GM19043 (cell line): Measurements from ENCODE around the gene FMR1.
A peak's percentile ranks its signal among the peaks of the same experiment; 100 is the strongest.

Experiments used
- ATAC-seq: cut with Tn5 transposase; IDR thresholded peaks from one replicate; pipeline ENCODE4 v1.9.1; 2021; ENCODE audit warnings: low read depth; ENCODE audit not compliant: unreplicated experiment

The FMR1 gene

DNA sequence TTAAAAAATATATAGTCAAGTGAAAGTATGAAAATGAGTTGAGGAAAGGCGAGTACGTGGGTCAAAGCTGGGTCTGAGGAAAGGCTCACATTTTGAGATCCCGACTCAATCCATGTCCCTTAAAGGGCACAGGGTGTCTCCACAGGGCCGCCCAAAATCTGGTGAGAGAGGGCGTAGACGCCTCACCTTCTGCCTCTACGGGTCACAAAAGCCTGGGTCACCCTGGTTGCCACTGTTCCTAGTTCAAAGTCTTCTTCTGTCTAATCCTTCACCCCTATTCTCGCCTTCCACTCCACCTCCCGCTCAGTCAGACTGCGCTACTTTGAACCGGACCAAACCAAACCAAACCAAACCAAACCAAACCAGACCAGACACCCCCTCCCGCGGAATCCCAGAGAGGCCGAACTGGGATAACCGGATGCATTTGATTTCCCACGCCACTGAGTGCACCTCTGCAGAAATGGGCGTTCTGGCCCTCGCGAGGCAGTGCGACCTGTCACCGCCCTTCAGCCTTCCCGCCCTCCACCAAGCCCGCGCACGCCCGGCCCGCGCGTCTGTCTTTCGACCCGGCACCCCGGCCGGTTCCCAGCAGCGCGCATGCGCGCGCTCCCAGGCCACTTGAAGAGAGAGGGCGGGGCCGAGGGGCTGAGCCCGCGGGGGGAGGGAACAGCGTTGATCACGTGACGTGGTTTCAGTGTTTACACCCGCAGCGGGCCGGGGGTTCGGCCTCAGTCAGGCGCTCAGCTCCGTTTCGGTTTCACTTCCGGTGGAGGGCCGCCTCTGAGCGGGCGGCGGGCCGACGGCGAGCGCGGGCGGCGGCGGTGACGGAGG is at the start of gene FMR1:
FMR1 (plus strand) TSS at position 728 of the 831 bp plus-strand sequence. CDS start 261 bp downstream, outside the sequence.
- ATAC-seq: peak; percentile 77

DNA sequence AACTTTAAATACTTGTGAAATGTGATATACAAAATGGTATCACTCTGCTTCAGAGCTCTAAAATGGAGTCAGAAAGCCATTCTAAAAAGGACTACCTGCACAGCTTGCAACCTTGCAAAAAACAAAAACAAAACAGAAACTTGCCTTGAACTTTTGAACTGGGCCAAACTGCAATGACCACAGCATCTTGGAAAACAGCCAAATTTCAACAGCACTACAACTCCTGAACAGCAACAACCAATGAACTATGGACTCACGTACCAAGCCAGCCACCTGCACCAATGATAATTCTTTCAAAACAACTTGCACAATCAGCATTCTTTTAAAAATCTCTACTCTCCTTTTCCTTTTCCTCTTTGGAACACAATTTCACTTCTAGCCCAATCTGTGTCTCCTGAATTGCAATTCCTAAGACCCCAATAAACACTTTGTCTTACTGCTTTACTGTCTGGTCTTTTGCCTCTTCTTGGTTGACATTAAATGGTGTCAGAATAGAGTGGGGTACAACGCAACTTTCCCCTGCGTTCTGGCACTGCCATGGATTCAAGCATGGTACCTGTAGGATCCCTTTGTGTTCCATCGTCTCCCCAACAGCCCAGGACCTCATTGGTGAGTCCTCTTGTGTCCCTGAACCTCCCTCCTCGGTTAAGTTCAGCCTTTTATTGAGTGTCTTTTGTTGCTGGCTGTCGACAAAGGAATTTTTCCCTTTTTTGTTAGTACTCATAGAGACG is 35.7 kb upstream of the FMR1 start:
- ATAC-seq: peak; percentile 91

- no peak for ATAC-seq
Observed at GRCh38 chrX:147876849-147877646, 34.7 kb upstream of the FMR1 start.

- ATAC-seq: no peak
Observed at GRCh38 chrX:147877726-147878125, 34.0 kb upstream of the FMR1 start.

DNA sequence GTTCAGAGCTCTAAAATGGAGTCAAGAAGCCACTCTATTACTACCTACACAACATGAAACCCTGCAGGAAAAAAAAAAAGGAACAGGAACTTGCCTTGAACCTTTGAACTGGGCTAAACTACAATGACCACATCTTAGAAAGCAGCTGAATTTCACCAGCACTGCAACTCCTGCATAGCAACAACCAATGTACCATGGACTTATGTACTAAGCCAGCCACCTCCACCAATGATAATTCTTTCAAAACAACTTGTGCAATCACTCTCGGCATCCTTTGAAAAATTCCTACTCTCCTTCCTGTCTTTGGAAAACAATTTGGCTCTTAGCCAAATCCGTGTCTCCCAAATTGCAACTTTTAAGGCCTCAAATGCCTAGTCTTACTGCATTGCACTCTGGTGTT is 26.8 kb upstream of the FMR1 start:
- ATAC-seq: no peak

- ATAC-seq: no peak
Observed at GRCh38 chrX:147890756-147891155, 21.0 kb upstream of the FMR1 start.

DNA sequence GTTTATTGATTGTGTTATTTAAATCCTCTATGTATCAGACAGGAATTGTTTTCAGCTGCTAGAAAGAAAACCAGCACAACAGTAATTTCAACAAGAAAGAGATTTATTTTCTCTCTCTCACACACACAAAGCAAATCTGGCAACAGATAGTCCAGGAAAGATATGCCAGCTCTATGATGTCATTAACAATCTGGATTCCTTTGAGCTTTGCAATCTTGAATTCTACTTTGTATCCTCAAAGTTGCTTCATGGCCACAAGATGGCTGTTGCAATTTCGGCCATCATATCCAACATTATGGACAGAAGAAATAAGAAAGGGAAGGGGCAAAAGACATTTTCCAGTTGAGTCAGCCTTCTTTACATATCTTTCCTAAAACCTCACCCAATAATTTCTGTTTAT is 19.8 kb upstream of the FMR1 start:
- ATAC-seq: no peak

DNA sequence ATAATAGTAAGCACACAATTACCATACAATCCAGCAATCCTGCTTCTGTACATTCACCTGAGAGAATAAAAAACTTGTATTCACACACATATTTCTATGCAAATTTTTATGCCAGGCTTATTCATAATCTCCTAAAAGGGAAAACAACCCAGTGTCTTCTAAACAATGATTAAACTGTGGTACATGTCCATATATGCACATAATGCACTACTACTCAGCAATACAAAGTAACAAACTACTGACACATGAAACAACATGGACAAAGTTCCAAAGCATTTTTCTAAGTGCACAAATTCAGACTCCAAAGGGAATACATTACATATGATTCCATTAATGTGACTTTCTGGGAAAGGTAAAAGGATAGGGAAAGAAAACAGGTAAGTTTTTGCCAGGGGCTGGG is 18.0 kb upstream of the FMR1 start:
- ATAC-seq: no peak

DNA sequence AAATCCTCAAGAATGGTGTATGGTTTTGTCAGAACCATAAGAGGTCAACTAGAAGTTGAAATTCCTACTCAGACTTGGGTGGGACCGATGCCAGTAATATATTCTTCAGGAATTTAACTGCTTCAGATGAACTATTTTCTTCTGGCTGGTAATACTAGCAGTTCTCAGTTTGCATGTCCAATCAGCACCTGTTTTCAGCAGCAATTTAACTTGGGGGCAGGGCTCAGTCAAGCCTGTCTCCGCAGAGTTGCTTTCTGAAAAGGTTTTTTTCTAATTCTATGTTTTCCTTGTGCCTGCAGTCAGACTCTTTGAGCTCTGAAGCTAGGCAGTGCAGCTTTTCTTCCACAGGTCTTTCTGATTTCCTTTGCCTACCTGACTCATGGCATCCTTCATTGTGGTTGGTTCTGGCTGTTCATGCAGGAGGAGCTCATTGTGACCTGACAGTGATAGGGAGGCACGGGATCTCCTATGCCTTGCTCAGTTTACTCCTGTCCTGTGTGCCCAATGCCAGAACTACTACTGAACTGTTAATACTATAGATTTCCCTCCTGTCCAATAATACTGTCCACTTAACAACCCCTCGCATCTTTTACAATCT is 17.3 kb upstream of the FMR1 start:
- no peak for ATAC-seq

GRCh38 chrX:147897117-147897516 is 14.6 kb upstream of the FMR1 start:
- ATAC-seq: no peak

- ATAC-seq: no peak
Observed at GRCh38 chrX:147898951-147899350, 12.8 kb upstream of the FMR1 start.

DNA sequence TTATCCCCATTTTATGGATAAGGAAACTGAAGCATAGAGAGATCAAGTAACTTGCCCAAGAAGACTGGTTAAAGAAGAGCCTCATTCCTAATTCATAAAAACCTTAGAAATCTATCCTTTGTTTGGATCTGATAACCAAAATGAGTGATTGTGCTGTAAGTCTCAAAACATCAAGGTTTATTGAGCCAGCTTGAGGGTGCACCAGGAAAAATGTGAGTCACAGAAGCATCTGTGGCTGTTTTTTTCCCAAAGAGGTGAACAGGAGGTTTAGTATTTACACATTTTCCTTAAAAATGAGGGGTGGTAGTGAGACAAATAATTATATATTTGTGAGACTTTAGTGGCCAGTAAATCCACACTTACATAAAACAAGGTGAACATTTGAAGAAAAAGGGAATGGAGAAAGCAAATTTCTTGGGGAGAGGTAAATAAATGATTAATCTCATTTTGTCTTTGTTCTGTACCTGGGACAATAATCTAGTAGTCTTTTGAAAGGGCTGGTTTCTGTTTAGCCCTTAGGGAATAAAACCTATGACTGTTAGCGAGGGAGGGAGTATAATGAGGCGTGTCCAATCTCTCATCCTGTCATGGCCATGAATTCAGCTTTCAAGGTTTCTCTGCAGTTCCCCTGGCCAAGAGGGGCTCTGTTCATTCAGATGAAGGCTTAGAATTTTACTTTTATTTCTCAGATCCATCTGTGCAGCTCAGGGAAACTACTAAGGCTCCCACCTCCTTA is 12.2 kb upstream of the FMR1 start:
- ATAC-seq: peak; percentile 99

DNA sequence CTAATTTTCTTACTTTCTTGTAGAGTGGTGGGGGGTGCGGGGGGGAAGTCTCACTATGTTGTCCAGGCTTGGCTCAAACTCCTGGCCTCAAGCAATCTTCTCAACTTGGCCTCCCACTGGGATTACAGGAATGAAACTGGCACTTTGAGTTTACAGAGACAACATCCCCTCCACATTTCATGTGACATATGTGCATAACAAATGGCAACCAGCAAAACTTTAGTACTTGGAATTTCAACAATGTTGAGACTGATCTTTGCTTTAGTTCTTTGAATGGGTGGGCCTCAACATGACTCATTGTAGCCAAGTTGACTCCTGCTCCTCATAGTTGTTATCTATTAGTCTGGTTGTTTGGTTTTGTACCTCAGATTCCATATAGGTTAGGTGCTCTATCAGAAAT is 11.4 kb upstream of the FMR1 start:
- no peak for ATAC-seq

DNA sequence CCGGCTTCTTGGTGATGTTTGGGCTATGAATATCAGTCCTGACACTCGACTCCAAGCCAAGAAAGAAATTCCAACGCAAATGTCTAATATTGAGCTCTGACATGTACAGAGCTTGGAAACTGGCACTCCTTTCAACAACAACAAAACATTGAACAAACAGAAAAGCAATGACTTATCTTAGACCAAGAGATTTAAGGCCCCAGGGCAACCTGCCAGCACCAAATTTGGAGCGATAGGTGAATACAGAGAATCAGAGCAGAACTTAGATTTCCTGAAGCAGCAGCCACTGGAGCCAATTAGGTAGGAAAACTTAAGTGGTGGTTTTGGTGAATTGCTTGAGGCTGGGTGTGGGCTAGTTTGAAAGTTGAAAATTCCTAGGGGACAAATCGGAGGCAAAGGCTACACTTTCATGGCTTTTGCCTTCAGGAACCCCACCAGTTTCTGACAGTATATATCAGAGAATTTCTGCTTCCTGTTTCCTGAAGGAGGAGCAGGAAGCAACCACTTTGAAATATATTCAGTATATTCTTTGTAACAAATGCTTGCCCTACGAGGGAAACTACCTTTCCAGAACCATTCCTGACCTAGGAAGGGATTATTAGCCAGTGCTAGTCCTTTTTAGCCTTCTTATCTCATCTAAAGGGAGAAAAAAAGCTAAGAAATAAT is 10.1 kb upstream of the FMR1 start:
- ATAC-seq: no peak

DNA sequence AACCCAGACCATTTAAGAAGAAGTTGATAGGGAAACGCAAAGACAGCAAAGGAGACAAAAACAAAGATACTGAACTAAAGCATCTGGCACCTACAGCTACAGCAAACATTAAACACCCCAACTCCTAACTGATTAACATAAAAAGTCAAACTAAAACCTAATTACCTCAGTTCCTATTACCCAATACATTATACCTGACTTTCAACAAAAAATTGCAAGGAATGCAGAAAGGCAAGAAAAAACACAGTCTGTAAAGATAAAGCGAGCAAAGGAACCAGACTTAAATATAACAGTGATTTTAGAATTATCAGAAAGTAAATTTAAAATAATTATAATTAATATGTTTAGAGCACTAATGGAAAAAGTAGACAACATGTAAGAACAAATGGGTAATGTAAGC is 9.4 kb upstream of the FMR1 start:
- no peak for ATAC-seq

DNA sequence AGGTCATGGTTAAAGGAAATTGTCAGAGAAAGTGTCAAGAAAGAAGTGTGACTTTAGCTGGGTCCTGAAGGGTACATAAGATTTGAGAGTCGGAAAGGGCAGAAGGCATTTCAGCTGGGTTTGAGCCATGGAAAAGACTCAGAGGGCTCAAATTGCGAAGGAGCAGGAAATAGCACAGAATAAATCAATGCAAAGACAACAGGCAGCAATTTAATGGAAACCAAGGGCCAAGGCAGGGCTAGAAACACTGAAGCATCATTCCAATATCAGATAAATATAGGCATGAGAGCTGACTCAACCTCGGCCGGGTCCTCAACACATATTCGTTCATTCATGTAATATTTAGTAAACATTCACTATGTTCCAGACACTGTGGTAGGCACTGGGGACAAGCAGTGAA is 3.6 kb upstream of the FMR1 start:
- ATAC-seq: no peak

DNA sequence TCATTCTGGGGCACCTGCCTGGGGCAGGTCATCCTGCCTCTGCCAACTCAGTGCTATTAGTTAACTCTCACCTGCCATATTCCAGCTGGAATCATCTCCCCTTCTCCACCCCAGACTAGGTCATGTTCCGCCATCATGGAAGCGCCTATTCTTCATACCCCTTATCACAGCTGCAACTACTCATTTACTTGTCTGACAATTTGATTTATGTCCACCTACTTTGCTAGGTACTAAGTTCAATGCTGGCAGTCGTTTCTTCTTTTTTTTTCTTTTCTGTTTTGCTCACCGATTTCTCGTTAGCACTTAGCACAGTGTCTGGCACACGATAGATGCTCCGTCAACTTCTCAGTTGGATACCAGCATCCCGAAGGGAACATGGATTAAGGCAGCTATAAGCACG is 1.1 kb upstream of the FMR1 start:
- no peak for ATAC-seq

DNA sequence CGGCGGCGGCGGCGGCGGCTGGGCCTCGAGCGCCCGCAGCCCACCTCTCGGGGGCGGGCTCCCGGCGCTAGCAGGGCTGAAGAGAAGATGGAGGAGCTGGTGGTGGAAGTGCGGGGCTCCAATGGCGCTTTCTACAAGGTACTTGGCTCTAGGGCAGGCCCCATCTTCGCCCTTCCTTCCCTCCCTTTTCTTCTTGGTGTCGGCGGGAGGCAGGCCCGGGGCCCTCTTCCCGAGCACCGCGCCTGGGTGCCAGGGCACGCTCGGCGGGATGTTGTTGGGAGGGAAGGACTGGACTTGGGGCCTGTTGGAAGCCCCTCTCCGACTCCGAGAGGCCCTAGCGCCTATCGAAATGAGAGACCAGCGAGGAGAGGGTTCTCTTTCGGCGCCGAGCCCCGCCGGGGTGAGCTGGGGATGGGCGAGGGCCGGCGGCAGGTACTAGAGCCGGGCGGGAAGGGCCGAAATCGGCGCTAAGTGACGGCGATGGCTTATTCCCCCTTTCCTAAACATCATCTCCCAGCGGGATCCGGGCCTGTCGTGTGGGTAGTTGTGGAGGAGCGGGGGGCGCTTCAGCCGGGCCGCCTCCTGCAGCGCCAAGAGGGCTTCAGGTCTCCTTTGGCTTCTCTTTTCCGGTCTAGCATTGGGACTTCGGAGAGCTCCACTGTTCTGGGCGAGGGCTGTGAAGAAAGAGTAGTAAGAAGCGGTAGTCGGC is 528 bp downstream of the FMR1 start:
- ATAC-seq: peak; percentile 32

GRCh38 chrX:147913570-147913969 is 1.9 kb downstream of the FMR1 start:
- no peak for ATAC-seq
